ENCODE measurements around the gene CD93. TPM values are rescaled to one million over a fixed set of nuclear protein-coding genes. Genes with fewer than 3 reads are reported as not detected.

The CD93 gene
- total and polyA plus RNA-seq, 2 donors (not counting 1 experiment from before 2014, with no cell fraction given) = 0.01 TPM; not detected in 1

GRCh38 chr20:23068283-23068682 is 17.8 kb downstream of the CD93 start:
- Histone ChIP-seq H3K4me3 (replicated peaks in 1 of 4; ENCODE audit: control extremely low read depth in 1 of 4, insufficient read depth in 1 of 4, low read depth in 3 of 4, low read length in 4 of 4) (no peak overlapping the region), H4K20me1 (ENCODE audit: control insufficient read depth, extremely low read depth, insufficient read depth, low read length) (no peaks in the 10 kb centered on the region), H3K9ac (ENCODE audit: insufficient read depth, low read length) (no peak overlapping the region), H3K9me3 (ENCODE audit: control insufficient read depth, insufficient read depth, low read depth, low read length) (no peaks in the 10 kb centered on the region), H3K36me3 (ENCODE audit: control insufficient read depth, insufficient read depth, low read length) (no peaks in the 10 kb centered on the region), H3K27ac (ENCODE audit: insufficient read depth, low read length) (no peak overlapping the region), H2AFZ (ENCODE audit: low read length) (no peak overlapping the region), H3K4me2 (ENCODE audit: extremely low read depth, insufficient read depth, low read length) (no peak overlapping the region), H3K4me1 (ENCODE audit: control insufficient read depth, extremely low read depth, insufficient read depth, low read length) (no peaks in the 10 kb centered on the region), H3K27me3 (ENCODE audit: control insufficient read depth, insufficient read depth, low read length) (peaks cover 2% of the 10 kb centered on the region), H3K79me2 (ENCODE audit: control insufficient read depth, insufficient read depth, low read length) (no peaks in the 10 kb centered on the region)
- DNase-seq (ENCODE audit: low read depth in 2 of 2) = no peak
- TF ChIP-seq EZH2 (IDR thresholded peaks at IDR 0.05; ENCODE audit: low read length, missing control alignments) (no peak), CTCF (conservative IDR thresholded peaks at IDR 0.05 in 1 of 2, IDR thresholded peaks at IDR 0.05 in 1 of 2; ENCODE audit: low read depth in 1 of 2, low read length in 2 of 2) (no peak)

- H3K27me3 ChIP-seq (ENCODE audit: control insufficient read depth, insufficient read depth, low read length) = peaks cover 2% of the 10 kb centered on the region
- no peaks in the 10 kb centered on the region for H4K20me1 ChIP-seq (ENCODE audit: control insufficient read depth, extremely low read depth, insufficient read depth, low read length)
- peaks cover 3% of the 10 kb centered on the region for H3K4me1 ChIP-seq (ENCODE audit: control insufficient read depth, extremely low read depth, insufficient read depth, low read length)
- H3K4me3 ChIP-seq (replicated peaks in 1 of 4; ENCODE audit: control extremely low read depth in 1 of 4, insufficient read depth in 1 of 4, low read depth in 3 of 4, low read length in 4 of 4) = no peak overlapping the region
- H2AFZ ChIP-seq (ENCODE audit: low read length) = no peak overlapping the region
- TF ChIP-seq CTCF (conservative IDR thresholded peaks at IDR 0.05 in 1 of 2, IDR thresholded peaks at IDR 0.05 in 1 of 2; ENCODE audit: low read depth in 1 of 2, low read length in 2 of 2) (no peak), EZH2 (IDR thresholded peaks at IDR 0.05; ENCODE audit: low read length, missing control alignments) (no peak)
- DNase-seq (ENCODE audit: low read depth in 2 of 2) = no peak
- no peak overlapping the region for H3K9ac ChIP-seq (ENCODE audit: insufficient read depth, low read length)
- H3K4me2 ChIP-seq (ENCODE audit: extremely low read depth, insufficient read depth, low read length) = no peak overlapping the region
- H3K36me3 ChIP-seq (ENCODE audit: control insufficient read depth, insufficient read depth, low read length) = no peaks in the 10 kb centered on the region
- H3K79me2 ChIP-seq (ENCODE audit: control insufficient read depth, insufficient read depth, low read length) = no peaks in the 10 kb centered on the region
- no peaks in the 10 kb centered on the region for H3K9me3 ChIP-seq (ENCODE audit: control insufficient read depth, insufficient read depth, low read depth, low read length)
- H3K27ac ChIP-seq (ENCODE audit: insufficient read depth, low read length) = no peak overlapping the region
Observed at GRCh38 chr20:23066772-23067171, 19.4 kb downstream of the CD93 start.

- Histone ChIP-seq H3K9ac (ENCODE audit: insufficient read depth, low read length) (no peak overlapping the region), H3K4me2 (ENCODE audit: extremely low read depth, insufficient read depth, low read length) (no peak overlapping the region), H3K27ac (ENCODE audit: insufficient read depth, low read length) (no peak overlapping the region), H3K36me3 (ENCODE audit: control insufficient read depth, insufficient read depth, low read length) (no peaks in the 10 kb centered on the region), H4K20me1 (ENCODE audit: control insufficient read depth, extremely low read depth, insufficient read depth, low read length) (no peaks in the 10 kb centered on the region), H3K9me3 (ENCODE audit: control insufficient read depth, insufficient read depth, low read depth, low read length) (no peaks in the 10 kb centered on the region), H3K4me3 (replicated peaks in 1 of 4; ENCODE audit: control extremely low read depth in 1 of 4, insufficient read depth in 1 of 4, low read depth in 3 of 4, low read length in 4 of 4) (no peak overlapping the region), H3K27me3 (ENCODE audit: control insufficient read depth, insufficient read depth, low read length) (peaks cover 2% of the 10 kb centered on the region), H3K4me1 (ENCODE audit: control insufficient read depth, extremely low read depth, insufficient read depth, low read length) (peaks cover 15% of the 10 kb centered on the region), H3K79me2 (ENCODE audit: control insufficient read depth, insufficient read depth, low read length) (no peaks in the 10 kb centered on the region), H2AFZ (ENCODE audit: low read length) (no peak overlapping the region)
- no peak for DNase-seq (ENCODE audit: low read depth in 2 of 2)
- no peak for TF ChIP-seq EZH2 (IDR thresholded peaks at IDR 0.05; ENCODE audit: low read length, missing control alignments)
- no peak for TF ChIP-seq CTCF (conservative IDR thresholded peaks at IDR 0.05 in 1 of 2, IDR thresholded peaks at IDR 0.05 in 1 of 2; ENCODE audit: low read depth in 1 of 2, low read length in 2 of 2)
Observed at GRCh38 chr20:23065266-23066201, 20.6 kb downstream of the CD93 start.
